Urothelium cell line (cell line): ENCODE results near the gene WNT9A.

Experiments
- DNase-seq: peaks from one replicate; pipeline ENCODE4 v3.0.0; 2011; ENCODE audit warnings: low spot score, mixed read lengths
- FAIRE-seq: peaks from 2 replicates; lab custom pipeline; 2011; peaks lifted over from hg19 to GRCh38; lab: Jason Lieb, UNC

The WNT9A gene

GRCh38 chr1:227925582-227926198 is 22.0 kb downstream of the WNT9A start:
- no peak for FAIRE-seq
- no peak for DNase-seq

- no peak for DNase-seq
- no peak for FAIRE-seq
Measured at GRCh38 chr1:227924833-227925574, 22.7 kb downstream of the WNT9A start.

GRCh38 chr1:227924168-227924832 is 23.4 kb downstream of the WNT9A start:
- DNase-seq (no peak), FAIRE-seq (no peak)

GRCh38 chr1:227923353-227924167 is 24.2 kb downstream of the WNT9A start:
- FAIRE-seq (no peak), DNase-seq (no peak)

- DNase-seq (no peak), FAIRE-seq (no peak)
Measured at GRCh38 chr1:227922501-227923352, 25.0 kb downstream of the WNT9A start.

- no peak for FAIRE-seq
Measured at GRCh38 chr1:227921461-227922185, 26.1 kb downstream of the WNT9A start.

DNA sequence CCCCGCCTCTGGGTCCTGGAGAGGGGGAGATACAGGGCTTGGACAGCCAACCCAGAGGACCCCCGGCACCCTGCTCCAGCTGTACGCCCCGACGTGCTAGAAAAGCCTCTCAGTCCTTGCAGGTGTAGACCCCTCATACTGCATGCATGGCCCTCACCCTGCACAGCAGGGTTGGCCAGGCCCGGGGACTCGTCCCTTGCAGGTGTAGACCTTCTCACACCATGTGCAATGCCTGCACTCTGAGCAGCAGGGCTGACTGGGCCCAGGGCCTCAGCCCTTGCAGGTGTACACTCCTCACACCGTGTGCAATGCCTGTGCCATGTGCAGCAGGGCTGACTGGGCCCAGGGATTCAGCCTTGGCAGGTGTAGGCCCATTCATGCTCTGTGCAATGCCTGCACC is 26.8 kb downstream of the WNT9A start:
- no peak for FAIRE-seq
- no peak for DNase-seq

More at GRCh38 chr1:227921461-227922185, 26.1 kb downstream of the WNT9A start:
- no peak for DNase-seq

GRCh38 chr1:227920426-227920825 is 27.3 kb downstream of the WNT9A start:
- DNase-seq (no peak), FAIRE-seq (no peak)

- DNase-seq (no peak), FAIRE-seq (no peak)
Measured at GRCh38 chr1:227919906-227920305, 27.8 kb downstream of the WNT9A start.

DNA sequence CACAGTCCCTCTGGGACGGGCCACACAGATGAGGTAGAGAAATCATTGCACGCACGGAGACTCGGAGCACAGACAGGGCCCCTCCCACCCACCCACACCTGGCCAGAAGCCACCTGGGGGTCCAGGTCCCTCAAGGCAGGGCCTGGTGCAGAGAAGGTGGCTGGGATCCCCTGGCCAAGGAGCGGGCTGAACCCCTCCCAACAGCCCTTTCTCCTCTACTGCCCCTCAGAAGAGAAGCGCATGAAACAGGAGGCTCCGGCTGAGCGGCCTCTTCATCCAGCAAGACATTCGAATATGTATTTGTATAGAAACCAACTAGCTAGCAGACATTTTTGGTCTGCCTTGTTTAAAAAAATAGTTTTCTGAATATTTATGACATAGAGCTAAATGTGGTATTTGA is 29.0 kb downstream of the WNT9A start:
- no peak for DNase-seq
- no peak for FAIRE-seq

DNA sequence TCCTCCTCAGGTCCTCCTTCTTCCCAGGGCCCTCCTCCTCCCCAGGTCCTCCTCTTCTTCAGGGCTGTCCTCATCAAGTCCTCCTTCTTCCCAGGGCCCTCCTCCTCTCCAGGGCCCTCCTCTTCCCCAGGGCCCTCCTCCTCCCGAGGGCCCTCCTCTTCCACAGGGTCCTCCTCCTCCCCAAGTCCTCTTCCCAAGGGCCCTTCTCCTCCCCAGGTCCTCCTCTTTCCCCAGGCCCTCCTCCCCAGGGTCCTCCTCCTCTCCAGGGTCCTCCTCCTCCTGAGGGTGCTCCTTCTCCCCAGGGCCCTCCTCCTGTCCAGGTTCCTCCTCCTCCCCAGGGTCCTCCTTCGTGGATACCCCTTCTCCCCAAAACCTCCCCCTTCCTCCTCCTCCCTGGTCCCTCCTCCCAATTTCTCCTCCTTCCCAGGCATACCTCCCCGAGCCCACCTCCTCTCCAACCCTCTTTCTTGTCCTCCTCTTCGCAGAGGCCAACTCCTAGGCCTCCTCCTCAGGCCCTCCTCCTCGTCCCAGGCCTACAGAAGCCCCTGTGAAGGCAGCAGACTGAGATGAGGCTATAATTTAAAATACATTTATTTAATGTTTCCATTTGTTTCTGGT is 29.5 kb downstream of the WNT9A start:
- FAIRE-seq = no peak
- no peak for DNase-seq

DNA sequence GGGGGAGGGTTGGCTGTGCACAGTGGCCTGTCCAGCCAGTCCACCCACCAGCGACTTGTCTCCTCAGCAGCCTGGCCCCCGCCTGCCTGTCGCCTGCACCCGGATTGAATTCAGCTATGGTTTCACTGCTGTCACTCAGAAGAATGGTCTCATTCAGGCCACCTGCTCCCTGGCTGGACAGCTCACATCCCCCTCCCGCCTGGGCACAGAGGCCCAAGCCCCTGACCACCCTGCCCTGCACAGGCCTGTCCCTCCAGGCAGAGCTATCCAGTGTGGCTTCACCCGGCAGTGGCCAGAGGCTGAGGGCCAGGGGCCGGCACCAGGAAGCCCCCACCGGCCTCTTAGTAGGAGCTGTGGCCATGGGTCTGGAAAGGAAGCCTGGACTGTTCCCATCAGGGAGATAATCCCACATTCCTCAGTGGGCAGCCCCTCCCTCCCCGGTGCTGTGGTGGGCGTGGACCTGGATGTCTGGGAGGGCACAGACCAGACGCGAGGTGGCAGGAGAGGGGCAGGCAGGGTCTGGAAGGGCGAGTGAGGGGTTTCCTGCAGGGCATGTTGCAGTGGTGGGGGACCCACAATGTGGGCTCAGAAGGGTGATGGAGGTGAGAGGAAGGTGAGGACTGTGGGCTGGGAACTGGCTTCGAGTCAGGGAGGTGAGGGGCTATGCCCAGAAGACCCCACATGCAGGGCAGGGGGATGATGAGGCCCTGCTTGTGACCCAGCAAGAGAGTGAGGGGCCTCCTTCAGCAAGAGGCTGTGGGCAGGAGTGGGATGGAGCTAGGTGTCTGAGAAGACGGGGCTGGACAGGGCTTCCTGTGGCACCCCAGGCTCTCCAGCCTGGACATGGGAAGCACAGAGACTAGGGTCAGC is 30.4 kb downstream of the WNT9A start:
- no peak for FAIRE-seq
- peak; percentile 80 for DNase-seq

DNA sequence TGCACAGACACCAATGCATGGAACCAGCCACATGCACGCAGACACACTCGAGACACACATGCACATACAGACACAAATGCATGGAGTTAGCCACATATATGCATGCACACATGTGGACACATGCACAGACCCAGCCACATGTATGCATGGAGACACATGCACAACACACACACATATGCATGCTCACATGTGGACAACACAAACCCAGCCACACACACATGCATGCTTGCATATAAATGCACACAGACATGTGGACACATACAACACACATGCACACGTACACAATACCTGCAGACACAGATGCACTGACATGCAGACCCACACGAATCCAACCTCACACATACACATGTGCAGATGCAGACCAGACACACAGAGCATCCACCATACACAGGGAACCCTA is 31.1 kb downstream of the WNT9A start:
- DNase-seq = no peak
- no peak for FAIRE-seq

GRCh38 chr1:227915564-227916553 is 31.9 kb downstream of the WNT9A start:
- DNase-seq (peak; percentile 85), FAIRE-seq (peak; percentile 67)

GRCh38 chr1:227914801-227915563 is 32.8 kb downstream of the WNT9A start:
- FAIRE-seq (no peak), DNase-seq (no peak)
